Measurements from ENCODE around the gene C10orf90. TPM values are rescaled to one million over a fixed set of nuclear protein-coding genes. Genes with fewer than 3 reads are reported as not detected.

The C10orf90 gene
- total RNA-seq, 1 experiment from 2014 or later: not detected

- Histone ChIP-seq H3K4me2 (ENCODE audit: insufficient read depth, insufficient read length, low read length) (no peak overlapping the region), H2AK5ac (ENCODE audit: insufficient read length, low read length) (no peak overlapping the region)
These were observed 31.7 kb upstream of the C10orf90 start for GRCh38 chr10:126702181-126702580.

More at GRCh38 chr10:126702181-126702580, 31.7 kb upstream of the C10orf90 start:
- H3K56ac ChIP-seq (ENCODE audit: insufficient read length, low read depth, low read length): no peak overlapping the region
- no peak overlapping the region for H3K27ac Mint-ChIP-seq
- no peak overlapping the region for H2BK120ac ChIP-seq (ENCODE audit: low read depth, low read length, poor library complexity, severe bottlenecking)
- no peak overlapping the region for H2AFZ ChIP-seq (ENCODE audit: low read length)
- no peak overlapping the region for H3K9ac ChIP-seq (ENCODE audit: extremely low read depth, insufficient read length, low read length)
- no CpG with 5 or more reads among the region's 3 CpGs for WGBS (ENCODE audit: extremely low coverage, insufficient read length, low lambda C conversion rate)
- H4K8ac ChIP-seq (replicated peaks; ENCODE audit: insufficient read length, low read depth, low read length): no peak overlapping the region
- H3K23me2 ChIP-seq (ENCODE audit: insufficient read length, low read depth, low read length, poor library complexity, severe bottlenecking): no peaks in the 10 kb centered on the region
- no peak for DNase-seq
- H3K27ac ChIP-seq (ENCODE audit: insufficient read length, low read depth, low read length): no peak overlapping the region
- H2BK15ac ChIP-seq (ENCODE audit: low read depth, low read length): no peak overlapping the region
- H4K20me1 ChIP-seq (ENCODE audit: control insufficient read depth, insufficient read depth, insufficient read length): no peaks in the 10 kb centered on the region
- no peaks in the 10 kb centered on the region; a peak in 1 of 7 replicates for H3K36me3 Mint-ChIP-seq (ENCODE audit: insufficient read depth in 1 of 3, low read depth in 3 of 3)
- no peak overlapping the region for H2BK12ac ChIP-seq (ENCODE audit: insufficient read length, low read depth, low read length)
- no peak overlapping the region for H3K23ac ChIP-seq (ENCODE audit: insufficient read length, low read depth, low read length)
- H4K5ac ChIP-seq (ENCODE audit: insufficient read length, low read depth, low read length): no peak overlapping the region
- no peak overlapping the region for H3K4ac ChIP-seq (ENCODE audit: low read depth, low read length)
- H3K27me3 ChIP-seq (ENCODE audit: insufficient read depth, low read length): no peaks in the 10 kb centered on the region
- no peaks in the 10 kb centered on the region for H3K79me1 ChIP-seq (ENCODE audit: insufficient read depth, low read depth, low read length, poor library complexity, severe bottlenecking)
- H2BK5ac ChIP-seq (ENCODE audit: insufficient read length, low read length): no peak overlapping the region
- no peaks in the 10 kb centered on the region for H3K79me2 ChIP-seq (ENCODE audit: insufficient read depth, low read length)
- H3K9me3 Mint-ChIP-seq: peaks cover 0 to 4% of the 10 kb centered on the region in 2 experiments; a peak in 2 of 5 replicates
- H2BK20ac ChIP-seq (ENCODE audit: low read depth, low read length, poor library complexity, severe bottlenecking): no peak overlapping the region
- H3K9me3 ChIP-seq (ENCODE audit: control insufficient read depth, low read depth, low read length): no peaks in the 10 kb centered on the region
- no peak overlapping the region for H3K14ac ChIP-seq (ENCODE audit: insufficient read depth, low read length)
- no peak overlapping the region for H4K91ac ChIP-seq (ENCODE audit: insufficient read length, low read depth, low read length)
- H3K4me1 Mint-ChIP-seq: peaks cover 13 to 20% of the 10 kb centered on the region in 2 experiments
- H3K4me1 ChIP-seq (ENCODE audit: insufficient read depth, low read length): no peaks in the 10 kb centered on the region; the same call in 1 of the 2 replicates
- TF ChIP-seq CTCF (conservative IDR thresholded peaks at IDR 0.05): no peak
- H3K18ac ChIP-seq (ENCODE audit: insufficient read length, low read depth, low read length): no peak overlapping the region
- no peaks in the 10 kb centered on the region for H3K27me3 Mint-ChIP-seq (ENCODE audit: low read depth)
- H3K4me3 Mint-ChIP-seq: no peak overlapping the region
- no peak overlapping the region for H3T11ph ChIP-seq (ENCODE audit: low read length)

Data from H9 (cell line).